ENCODE results near the gene NNMT.

GRCh38 chr11:114253771-114254170 lies 42.4 kb upstream of the NNMT start:
- TF ChIP-seq CTCF (IDR thresholded peaks at IDR 0.05; ENCODE audit: low read length) = no peak
- no peak for TF ChIP-seq EZH2 (IDR thresholded peaks at IDR 0.05; ENCODE audit: borderline replicate concordance, low read length)
